Heart left ventricle (tissue), 16 donors: Measurements from ENCODE around the gene RAN. TPM values are rescaled to one million over a fixed set of nuclear protein-coding genes. Genes with fewer than 3 reads are reported as not detected.
A peak's percentile ranks its signal among the peaks of the same experiment; 100 is the strongest.
"Not testable (repeated sequence)": the region's sequence is repeated elsewhere in the genome, so short reads cannot be mapped to it uniquely, and the experiment has no call there.

ENCODE experiments used
- ATAC-seq, 4 donors: fragments of 200-7000 bp; cut with Tn5 transposase; one replicate each; pipeline ENCODE4 v1.9.1; 2020 to 2022; ENCODE audit warnings: moderate library complexity in 4 of 4, mild to moderate bottlenecking in 3 of 4, moderate number of reproducible peaks in 1 of 4
- DNase-seq, 5 donors: peaks; one replicate each; pipeline ENCODE4 v3.0.0-alpha.2; 2020
- H3K27ac ChIP-seq, 12 donors: fragments of 200-600 bp; sonication (generic) in 4 of 12; one replicate each; pipeline versions ENCODE4 v1.5.0 to v1.8.0; 2016 to 2022; ENCODE audit warnings: mild to moderate bottlenecking in 2 of 12
- H3K27me3 ChIP-seq, 9 donors: fragments of 200-600 bp; sonication (generic) in 2 of 9; one replicate each; pipeline versions ENCODE4 v1.5.1 to v1.8.0; 2016 to 2022; ENCODE audit warnings: mild to moderate bottlenecking in 3 of 9
- H3K36me3 ChIP-seq, 9 donors: fragments of 200-600 bp; sonication (generic) in 2 of 9; one replicate each; pipeline versions ENCODE4 v1.5.0 to v1.8.0; 2018 to 2022; ENCODE audit warnings: mild to moderate bottlenecking in 2 of 9
- H3K4me1 ChIP-seq, 12 donors: fragments of 200-600 bp; sonication (generic) in 4 of 12; one replicate each; pipeline versions ENCODE4 v1.5.0 to v1.8.0; 2016 to 2022; ENCODE audit warnings: mild to moderate bottlenecking in 3 of 12
- H3K4me3 ChIP-seq, 12 donors: fragments of 200-600 bp; sonication (generic) in 4 of 12; one replicate each; pipeline versions ENCODE4 v1.5.0 to v1.8.0; 2017 to 2022; ENCODE audit warnings: mild to moderate bottlenecking in 9 of 12, moderate library complexity in 4 of 12
- H3K9me3 ChIP-seq, 12 donors: fragments of 200-600 bp; sonication (generic) in 4 of 12; one replicate each; pipeline versions ENCODE4 v1.5.0 to v1.8.0; 2016 to 2022; ENCODE audit warnings: mild to moderate bottlenecking in 1 of 12
- POLR2A ChIP-seq, 2 donors: fragments of 450-650 bp; IDR thresholded peaks; one replicate each; pipeline ENCODE4 v1.6.1; 2017; ENCODE audit warnings: antibody characterized with exemption in 2 of 2, mild to moderate bottlenecking in 2 of 2, moderate library complexity in 2 of 2
- WGBS, 4 donors: extraction: QIAGEN DNeasy Blood & Tissue Kit in 2 of 4; methylation state at CpG; one replicate each; pipeline versions ENCODE4 v1.1.5 to v1.1.7; 2013 to 2018; 5-methylcytosine and 5-hydroxymethylcytosine counted together
- intact Hi-C, 10 donors: fragments of 100-400 bp; cut with DNase I; formaldehyde crosslinking; loops; one replicate each; pipeline versions ENCODE4 v1.11.1 to v1.14.2; 2022
- polyA plus RNA-seq, 2 donors: library from polyadenylated mRNA; stranded (reverse); fragments of 200-250 nt; gene quantifications; one replicate each; pipeline ENCODE4 v1.2.3, GENCODE V29; 2013
- total RNA-seq, 9 donors: library from RNA; depleted of rRNA in 2 of 9; stranded (reverse); fragments of >200 nt in 2 of 9; fragmentation: NEBNext Ultra II Directional in 3 of 9; extraction: Animal tissue kit (Norgen Biotek cat#: 25700) in 3 of 9; gene quantifications; one replicate each; pipeline versions ENCODE4 v1.1.0 to v1.2.4, GENCODE V29; 2016 to 2023
- TF ChIP-seq, protein P1 (sequence below), 12 donors: fragments of 200-600 bp; sonication (generic) in 4 of 12; IDR thresholded peaks; one replicate each; pipeline versions ENCODE4 v1.5.0 to v1.8.0; 2018 to 2022; ENCODE audit warnings: antibody characterized with exemption in 12 of 12, mild to moderate bottlenecking in 5 of 12
- donor health status: ischemic (EF 13 %, LVEDD 7.1; RV severe dilation, severe dysfunction).
- donor health status: healthy with polysubstance abuse.
- donor health status: DM: no; HTN: yes; CAD: no.
- donor health status: DM: no; HTN: no; CAD: no.
- donor health status: ischemic (EF 25% LVEDD 6.9; RV normal size, moderate dysfunction).
- donor health status: ischemic (EF 25% LVEDD 5.7; RV mildly dilated, moderate dysfunction).
- donor health status: healthy.
- donor health status: DM: yes; HTN: yes; CAD: no.
- donor health status: ischemic (EF 35%, LVEDD 5.7; RV mildly dilated, moderate dysfunction).
- donor health status: nonischemic (EF 11% LVEDD 7.7; RV severe dilation, severe dysfunction).
- donor health status: DM: yes; HTN: yes; CAD: no.
- donor health status: PGD.
- donor health status: ischemic (EF 29% LVEDD 5.4; RV normal size, mild dysfunction).
- donor health status: nonischemic (EF 23%, LVEDD 6.1; RV moderate dilation, normal function).

RAN gene
- total and polyA plus RNA-seq, 11 donors, result 85.6 to 646 (median 303) TPM

DNA sequence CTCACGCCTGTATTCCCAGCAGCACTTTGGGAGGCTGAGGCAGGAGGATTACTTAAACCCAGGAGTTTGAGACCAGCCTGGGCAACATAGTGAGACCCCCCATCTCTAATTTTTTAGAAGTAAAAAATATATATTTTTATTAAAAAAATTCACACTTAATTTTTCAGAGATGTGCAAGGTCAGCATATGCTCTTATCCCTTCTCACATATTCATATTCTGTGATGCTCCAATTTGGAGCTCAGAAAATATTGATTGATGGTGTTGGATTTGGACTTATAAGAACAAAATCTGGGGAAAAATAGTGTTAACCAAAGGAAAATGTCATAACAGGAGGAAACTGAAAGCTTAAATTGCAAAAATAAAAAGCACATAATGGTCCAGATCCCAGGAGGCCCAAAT is 9.7 kb downstream of the RAN start:
- Histone ChIP-seq H3K4me3 (no peak overlapping the region), H3K27me3 (no peaks in the 10 kb centered on the region), H3K9me3 (no peaks in the 10 kb centered on the region), H3K4me1 (no peaks in the 10 kb centered on the region), H3K27ac (no peak overlapping the region), H3K36me3 (peaks cover 0 to 17% (median 9%) of the 10 kb centered on the region in 9 donors)
- intact Hi-C loops, result no loop called here
- TF ChIP-seq POLR2A (IDR thresholded peaks at IDR 0.05), result no peak
- TF ChIP-seq, protein P1, sequence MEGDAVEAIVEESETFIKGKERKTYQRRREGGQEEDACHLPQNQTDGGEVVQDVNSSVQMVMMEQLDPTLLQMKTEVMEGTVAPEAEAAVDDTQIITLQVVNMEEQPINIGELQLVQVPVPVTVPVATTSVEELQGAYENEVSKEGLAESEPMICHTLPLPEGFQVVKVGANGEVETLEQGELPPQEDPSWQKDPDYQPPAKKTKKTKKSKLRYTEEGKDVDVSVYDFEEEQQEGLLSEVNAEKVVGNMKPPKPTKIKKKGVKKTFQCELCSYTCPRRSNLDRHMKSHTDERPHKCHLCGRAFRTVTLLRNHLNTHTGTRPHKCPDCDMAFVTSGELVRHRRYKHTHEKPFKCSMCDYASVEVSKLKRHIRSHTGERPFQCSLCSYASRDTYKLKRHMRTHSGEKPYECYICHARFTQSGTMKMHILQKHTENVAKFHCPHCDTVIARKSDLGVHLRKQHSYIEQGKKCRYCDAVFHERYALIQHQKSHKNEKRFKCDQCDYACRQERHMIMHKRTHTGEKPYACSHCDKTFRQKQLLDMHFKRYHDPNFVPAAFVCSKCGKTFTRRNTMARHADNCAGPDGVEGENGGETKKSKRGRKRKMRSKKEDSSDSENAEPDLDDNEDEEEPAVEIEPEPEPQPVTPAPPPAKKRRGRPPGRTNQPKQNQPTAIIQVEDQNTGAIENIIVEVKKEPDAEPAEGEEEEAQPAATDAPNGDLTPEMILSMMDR (IDR thresholded peaks at IDR 0.05), result no peak
- ATAC-seq (no peak), DNase-seq (no peak)
- 91 to 95% (median 94%) methylated on average over 1 of the region's 1 CpG for WGBS, 4 donors

DNA sequence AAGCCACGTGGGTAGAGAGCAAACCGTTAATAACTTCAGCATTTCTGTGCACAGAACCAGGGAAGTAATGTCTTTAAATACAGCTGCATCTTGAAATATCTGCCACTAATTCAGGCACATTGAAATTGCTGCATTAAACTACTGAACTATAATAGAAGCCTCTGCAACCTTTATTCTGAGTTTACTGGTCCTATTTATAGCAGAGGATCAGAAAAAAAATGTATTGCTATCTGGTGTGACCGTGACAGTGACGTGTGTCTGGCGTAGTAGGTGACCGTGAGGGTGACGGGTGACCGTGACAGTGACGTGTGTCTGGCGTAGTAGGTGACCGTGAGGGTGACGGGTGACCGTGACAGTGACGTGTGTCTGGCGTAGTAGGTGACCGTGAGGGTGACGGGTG is 15.3 kb downstream of the RAN start:
- H3K9me3 ChIP-seq, DNase-seq, H3K4me1 ChIP-seq, intact Hi-C loops, H3K27ac ChIP-seq, H3K27me3 ChIP-seq, H3K4me3 ChIP-seq, H3K36me3 ChIP-seq: not testable (repeated sequence)
- peak in 2 of 4 donors; percentile 67 to 75 for ATAC-seq
- WGBS, 4 donors, result 53 to 76% (median 61%) methylated on average over 8 to 10 of the region's 17 CpGs

DNA sequence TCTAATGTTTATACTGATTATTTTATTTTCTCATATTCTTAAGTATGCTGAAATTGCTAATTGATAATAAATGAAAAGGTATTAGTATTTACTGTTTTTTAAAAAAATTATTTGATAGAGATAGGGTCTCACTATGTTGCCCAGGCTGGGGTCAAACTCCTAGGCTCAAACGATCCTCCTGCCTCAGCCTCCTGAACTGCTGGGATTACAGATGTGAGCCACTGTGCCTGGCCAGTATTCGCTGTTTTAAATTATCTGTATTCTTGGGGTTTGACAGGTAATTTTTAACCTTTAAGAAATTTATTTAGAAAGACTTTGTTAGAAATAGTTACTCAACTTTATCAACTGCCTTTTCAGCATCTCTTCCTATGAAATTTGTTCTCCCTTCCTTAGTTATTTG is 32.2 kb downstream of the RAN start:
- H3K27ac ChIP-seq, result no peak overlapping the region
- ATAC-seq (no peak), DNase-seq (no peak)
- no peak for TF ChIP-seq POLR2A (IDR thresholded peaks at IDR 0.05)
- TF ChIP-seq, protein P1 (IDR thresholded peaks at IDR 0.05), result no peak
- no peak overlapping the region for H3K4me3 ChIP-seq
- intact Hi-C loops, result no loop called here
- H3K9me3 ChIP-seq, result no peaks in the 10 kb centered on the region
- H3K36me3 ChIP-seq, result no peaks in the 10 kb centered on the region
- peaks cover 0 to 7% (median 0%) of the 10 kb centered on the region in 9 donors for H3K27me3 ChIP-seq
- no peaks in the 10 kb centered on the region for H3K4me1 ChIP-seq
- 82 to 88% (median 87%) methylated on average over 2 of the region's 2 CpGs for WGBS, 4 donors

DNA sequence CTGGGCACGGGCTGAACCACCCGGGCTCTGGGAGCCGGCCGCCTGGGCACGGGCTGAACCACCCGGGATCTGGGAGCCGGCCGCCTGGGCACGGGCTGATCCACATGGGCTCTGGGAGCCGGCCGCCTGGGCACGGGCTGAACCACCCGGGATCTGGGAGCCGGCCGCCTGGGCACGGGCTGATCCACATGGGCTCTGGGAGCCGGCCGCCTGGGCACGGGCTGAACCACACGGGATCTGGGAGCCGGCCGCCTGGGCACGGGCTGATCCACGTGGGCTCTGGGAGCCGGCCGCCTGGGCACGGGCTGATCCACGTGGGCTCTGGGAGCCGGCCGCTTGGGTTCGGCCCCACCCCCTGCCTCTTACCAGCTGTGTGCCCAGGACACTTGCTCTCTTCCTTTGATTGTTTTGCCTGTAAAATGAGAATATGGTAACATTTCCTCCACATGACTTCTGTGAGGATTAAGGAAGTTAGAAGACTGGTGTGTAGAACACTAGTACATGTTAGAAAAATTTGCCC is 33.1 kb downstream of the RAN start:
- ATAC-seq, H3K4me3 ChIP-seq, H3K27me3 ChIP-seq, H3K4me1 ChIP-seq, H3K27ac ChIP-seq, DNase-seq, H3K9me3 ChIP-seq, H3K36me3 ChIP-seq, intact Hi-C loops: not testable (repeated sequence)
- 88 to 91% (median 89%) methylated on average over 16 to 31 of the region's 31 CpGs for WGBS, 4 donors

DNA sequence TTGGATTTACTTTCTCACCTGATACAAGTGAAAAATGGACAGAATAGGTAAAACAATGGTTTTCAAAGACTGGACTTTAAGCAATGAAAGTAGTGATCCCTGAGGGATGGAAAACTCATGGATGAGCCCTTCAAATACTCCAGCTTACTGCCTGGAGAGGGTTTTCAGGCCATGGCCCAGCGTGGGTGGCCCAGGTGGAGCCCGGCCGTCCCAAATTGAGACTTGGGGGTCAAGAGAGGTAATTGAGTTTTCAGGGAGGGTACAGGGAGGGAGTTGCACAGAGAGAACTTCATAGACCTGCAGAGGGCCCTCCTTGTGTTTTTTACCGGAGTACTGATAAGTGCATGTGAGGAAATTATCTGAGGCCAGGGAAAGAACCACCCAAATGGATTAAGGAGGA is 37.2 kb downstream of the RAN start:
- peaks cover 0 to 17% (median 10%) of the 10 kb centered on the region in 12 donors for H3K9me3 ChIP-seq
- intact Hi-C loops, result no loop called here
- no peak overlapping the region for H3K27ac ChIP-seq
- no peaks in the 10 kb centered on the region for H3K4me1 ChIP-seq
- no peak overlapping the region for H3K4me3 ChIP-seq
- H3K36me3 ChIP-seq, result no peaks in the 10 kb centered on the region
- ATAC-seq, result no peak
- DNase-seq, result no peak
- WGBS, 4 donors, result 77 to 88% (median 86%) methylated on average over 4 of the region's 4 CpGs
- TF ChIP-seq POLR2A (IDR thresholded peaks at IDR 0.05), result no peak
- TF ChIP-seq, protein P1 (IDR thresholded peaks at IDR 0.05), result no peak
- H3K27me3 ChIP-seq, result peaks cover 0 to 6% (median 0%) of the 10 kb centered on the region in 9 donors
